Hepatocyte (in vitro differentiated cells): ENCODE measurements around the gene CDK7. TPM values are rescaled to one million over a fixed set of nuclear protein-coding genes. Genes with fewer than 3 reads are reported as not detected.

Source experiments
- DNase-seq: peaks from one replicate; pipeline ENCODE4 v3.0.0-alpha.2; 2016; ENCODE audit warnings: low spot score
- H2AFZ ChIP-seq: fragments of 200-600 bp; sonication (generic); 2 replicates; pipeline ENCODE4 v1.6.0; 2016; ENCODE audit warnings: antibody characterized with exemption, mild to moderate bottlenecking
- H3K27ac ChIP-seq: fragments of 200-600 bp; sonication (generic); 2 replicates; pipeline ENCODE4 v1.5.1; 2016; ENCODE audit warnings: mild to moderate bottlenecking
- H3K27me3 ChIP-seq: fragments of 200-600 bp; sonication (generic); 2 replicates; pipeline ENCODE4 v1.6.1; 2016
- H3K36me3 ChIP-seq: fragments of 200-600 bp; sonication (generic); replicated peaks from 2 replicates; pipeline ENCODE4 v1.5.1; 2016; ENCODE audit warnings: low read depth; ENCODE audit not compliant: insufficient read depth
- H3K4me1 ChIP-seq: fragments of 200-600 bp; sonication (generic); 2 replicates; pipeline ENCODE4 v1.5.1; 2016; ENCODE audit warnings: mild to moderate bottlenecking, moderate library complexity; ENCODE audit not compliant: insufficient read depth
- H3K4me2 ChIP-seq: fragments of 200-600 bp; sonication (generic); 2 replicates; pipeline ENCODE4 v1.6.0; 2016
- H3K4me3 ChIP-seq: fragments of 200-600 bp; sonication (generic); 2 replicates; pipeline ENCODE4 v1.5.1; 2016; ENCODE audit warnings: mild to moderate bottlenecking
- H3K79me2 ChIP-seq: fragments of 200-600 bp; sonication (generic); 2 replicates; pipeline ENCODE4 v1.6.0; 2017; ENCODE audit warnings: mild to moderate bottlenecking
- H3K9me2 ChIP-seq: fragments of 200-600 bp; sonication (generic); replicated peaks from 2 replicates; pipeline ENCODE4 v1.6.0; 2017; ENCODE audit warnings: mild to moderate bottlenecking; ENCODE audit not compliant: insufficient read depth
- H3K9me3 ChIP-seq: fragments of 200-600 bp; sonication (generic); 2 replicates; pipeline ENCODE4 v1.5.1; 2016; ENCODE audit warnings: low read depth, mild to moderate bottlenecking
- H4K20me1 ChIP-seq: fragments of 200-600 bp; sonication (generic); 2 replicates; pipeline ENCODE4 v1.6.0; 2016; ENCODE audit warnings: mild to moderate bottlenecking; ENCODE audit not compliant: insufficient read depth, poor library complexity, severe bottlenecking
- CTCF ChIP-seq: fragments of 200-600 bp; sonication (generic); IDR thresholded peaks from 2 replicates; pipeline ENCODE4 v1.5.1; 2016; ENCODE audit warnings: antibody characterized with exemption, mild to moderate bottlenecking; ENCODE audit not compliant: poor library complexity
- EZH2 ChIP-seq: fragments of 200-600 bp; sonication (generic); IDR thresholded peaks from 2 replicates; pipeline ENCODE4 v1.6.1; 2016; ENCODE audit warnings: antibody characterized with exemption, mild to moderate bottlenecking, borderline replicate concordance
- EZH2phosphoT487 ChIP-seq: fragments of 200-600 bp; sonication (generic); IDR thresholded peaks from one replicate; pipeline ENCODE4 v1.6.1; 2018; ENCODE audit warnings: antibody characterized with exemption, mild to moderate bottlenecking, low read depth, moderate library complexity; ENCODE audit not compliant: unreplicated experiment, severe bottlenecking
- WGBS: methylation state at CpG from one replicate; pipeline ENCODE4 v1.1.6; 2016; ENCODE audit warnings: low lambda C conversion rate; ENCODE audit errors: missing lambda C conversion rate; 5-methylcytosine and 5-hydroxymethylcytosine counted together
- polyA plus RNA-seq: library from polyadenylated mRNA; unstranded; fragments of >200 nt; fragmentation: Nextera tagmentation; extraction: Ambion mirVana; gene quantifications from 2 replicates; pipeline ENCODE4 v1.2.1, GENCODE V29; 2016
- total RNA-seq: library from RNA; depleted of rRNA; stranded (reverse); fragments of >200 nt; gene quantifications from 2 replicates; pipeline ENCODE4 v1.2.3, GENCODE V29; 2014

The CDK7 gene
- total RNA-seq, result 36.4 and 50.9 TPM in 2 replicates
- 40.4 and 41.1 TPM in 2 replicates for polyA plus RNA-seq

- H3K36me3 ChIP-seq, result no peaks in the 10 kb centered on the region
- WGBS, result under 1% methylated on average over 46 of the region's 49 CpGs
- H3K4me3 ChIP-seq, result peak within 1 kb of the TSS; percentile 68
- no peaks in the 10 kb centered on the region for H3K9me3 ChIP-seq
- DNase-seq, result peak; percentile 97
- peaks cover 16% of the 10 kb centered on the region for H3K4me1 ChIP-seq
- H4K20me1 ChIP-seq, result no peaks in the 10 kb centered on the region
- no peaks in the 10 kb centered on the region for H3K27me3 ChIP-seq
- peak within 1 kb of the TSS; percentile 76 for H3K27ac ChIP-seq
- no peak for TF ChIP-seq EZH2
- no peak for TF ChIP-seq EZH2phosphoT487
- TF ChIP-seq CTCF, result no peak
- peak within 1 kb of the TSS; percentile 85 for H2AFZ ChIP-seq
- no peaks in the 10 kb centered on the region for H3K9me2 ChIP-seq
- peak within 1 kb of the TSS; percentile 84 for H3K4me2 ChIP-seq
- peaks cover 47% of the 10 kb centered on the region for H3K79me2 ChIP-seq
Measured at GRCh38 chr5:69234457-69235268, at the start of gene CDK7. CDK7 (plus strand) TSS chr5:69234886; CDS start chr5:69234976, 90 bp downstream.

GRCh38 chr5:69187342-69187741 lies 47.3 kb upstream of the CDK7 start:
- Histone ChIP-seq H3K27me3 (no peaks in the 10 kb centered on the region), H4K20me1 (no peaks in the 10 kb centered on the region), H3K4me1 (peaks cover 4% of the 10 kb centered on the region), H3K36me3 (no peaks in the 10 kb centered on the region), H3K27ac (no peak overlapping the region), H3K79me2 (peaks cover 8% of the 10 kb centered on the region), H3K4me2 (no peak overlapping the region), H3K9me3 (no peaks in the 10 kb centered on the region), H3K4me3 (no peak overlapping the region), H2AFZ (no peak overlapping the region), H3K9me2 (no peaks in the 10 kb centered on the region)
- WGBS, result 100% methylated on average over 2 of the region's 2 CpGs
- no peak for DNase-seq
- TF ChIP-seq EZH2 (no peak), EZH2phosphoT487 (no peak), CTCF (no peak)

GRCh38 chr5:69188811-69189161 lies 45.9 kb upstream of the CDK7 start:
- WGBS, result 21% methylated on average over 8 of the region's 8 CpGs
- Histone ChIP-seq H2AFZ (peak overlapping the region; percentile 57), H4K20me1 (no peaks in the 10 kb centered on the region), H3K4me3 (peak overlapping the region; percentile 34), H3K4me2 (peak overlapping the region; percentile 90), H3K9me2 (no peaks in the 10 kb centered on the region), H3K9me3 (no peaks in the 10 kb centered on the region), H3K27me3 (no peaks in the 10 kb centered on the region), H3K79me2 (peaks cover 8% of the 10 kb centered on the region), H3K4me1 (peaks cover 4% of the 10 kb centered on the region), H3K27ac (peak overlapping the region; percentile 82), H3K36me3 (no peaks in the 10 kb centered on the region)
- TF ChIP-seq CTCF (no peak), EZH2phosphoT487 (no peak), EZH2 (no peak)
- DNase-seq, result no peak
